Subcutaneous adipose tissue (tissue), 4 donors: ENCODE data around the gene NLRP10. TPM values are rescaled to one million over a fixed set of nuclear protein-coding genes. Genes with fewer than 3 reads are reported as not detected.

Experiments used
- small RNA-seq: library from RNA; depleted of rRNA; stranded (forward); fragments of <200 nt; gene quantifications from one replicate; pipeline ENCODE3, GENCODE V24; 2016
- total RNA-seq, 4 donors: library from RNA; depleted of rRNA; stranded (reverse); fragments of >200 nt; gene quantifications; one replicate each; pipeline ENCODE4 v1.1.0, GENCODE V29; 2016
- TF ChIP-seq, protein P1 (sequence below): fragments of 450-650 bp; IDR thresholded peaks from one replicate; pipeline ENCODE4 v1.5.1; 2016; ENCODE audit warnings: low read depth, mild to moderate bottlenecking, control low read depth, antibody characterized with exemption, moderate library complexity

Gene NLRP10
- total RNA-seq, 4 donors from 2014 or later = not detected

DNA sequence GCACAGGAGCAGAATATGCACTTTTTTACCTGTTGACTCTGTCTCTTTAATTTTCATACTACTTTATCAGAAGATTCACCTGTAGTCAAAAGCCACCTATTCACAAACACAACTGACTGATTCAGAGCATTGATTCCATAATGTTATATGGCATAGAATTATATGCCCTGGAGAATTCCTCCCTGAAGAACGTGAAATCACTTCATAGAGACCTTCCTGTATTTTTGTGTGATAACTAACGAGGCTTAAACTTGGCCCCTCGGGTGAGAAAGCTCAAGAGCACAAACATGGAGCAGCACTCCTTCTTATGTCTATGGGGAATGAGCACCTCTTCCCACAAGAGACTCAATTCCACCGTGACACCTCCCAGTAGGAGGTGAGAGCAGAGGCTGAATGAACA is 34.1 kb downstream of the NLRP10 start, which contains the start of gene OR10A6:
TSS of gene OR10A6 (minus strand) at position 101 of the 400 bp plus-strand sequence. CDS start 2,606 bp downstream, outside the sequence.
- TF ChIP-seq, protein P1, sequence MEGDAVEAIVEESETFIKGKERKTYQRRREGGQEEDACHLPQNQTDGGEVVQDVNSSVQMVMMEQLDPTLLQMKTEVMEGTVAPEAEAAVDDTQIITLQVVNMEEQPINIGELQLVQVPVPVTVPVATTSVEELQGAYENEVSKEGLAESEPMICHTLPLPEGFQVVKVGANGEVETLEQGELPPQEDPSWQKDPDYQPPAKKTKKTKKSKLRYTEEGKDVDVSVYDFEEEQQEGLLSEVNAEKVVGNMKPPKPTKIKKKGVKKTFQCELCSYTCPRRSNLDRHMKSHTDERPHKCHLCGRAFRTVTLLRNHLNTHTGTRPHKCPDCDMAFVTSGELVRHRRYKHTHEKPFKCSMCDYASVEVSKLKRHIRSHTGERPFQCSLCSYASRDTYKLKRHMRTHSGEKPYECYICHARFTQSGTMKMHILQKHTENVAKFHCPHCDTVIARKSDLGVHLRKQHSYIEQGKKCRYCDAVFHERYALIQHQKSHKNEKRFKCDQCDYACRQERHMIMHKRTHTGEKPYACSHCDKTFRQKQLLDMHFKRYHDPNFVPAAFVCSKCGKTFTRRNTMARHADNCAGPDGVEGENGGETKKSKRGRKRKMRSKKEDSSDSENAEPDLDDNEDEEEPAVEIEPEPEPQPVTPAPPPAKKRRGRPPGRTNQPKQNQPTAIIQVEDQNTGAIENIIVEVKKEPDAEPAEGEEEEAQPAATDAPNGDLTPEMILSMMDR = no peak

DNA sequence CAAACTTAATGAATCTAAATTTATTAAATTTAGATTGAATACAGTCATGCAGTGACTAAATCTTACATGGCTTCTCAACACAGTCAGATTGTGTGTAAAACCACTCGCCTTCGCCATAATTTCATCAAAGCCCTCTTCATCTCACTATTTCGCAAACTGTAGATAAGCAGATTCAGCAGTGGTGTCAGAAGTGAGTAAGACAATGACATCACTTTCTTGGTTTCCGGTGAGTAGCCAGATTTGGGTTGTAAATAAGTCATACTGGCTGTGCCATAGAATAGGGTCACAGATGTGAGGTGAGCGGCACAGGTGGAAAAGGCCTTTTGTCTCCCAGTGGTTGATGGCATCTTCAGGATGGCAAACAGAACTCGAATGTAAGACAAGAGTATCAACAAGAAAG is 37.6 kb downstream of the NLRP10 start:
- TF ChIP-seq, protein P1 = no peak

DNA sequence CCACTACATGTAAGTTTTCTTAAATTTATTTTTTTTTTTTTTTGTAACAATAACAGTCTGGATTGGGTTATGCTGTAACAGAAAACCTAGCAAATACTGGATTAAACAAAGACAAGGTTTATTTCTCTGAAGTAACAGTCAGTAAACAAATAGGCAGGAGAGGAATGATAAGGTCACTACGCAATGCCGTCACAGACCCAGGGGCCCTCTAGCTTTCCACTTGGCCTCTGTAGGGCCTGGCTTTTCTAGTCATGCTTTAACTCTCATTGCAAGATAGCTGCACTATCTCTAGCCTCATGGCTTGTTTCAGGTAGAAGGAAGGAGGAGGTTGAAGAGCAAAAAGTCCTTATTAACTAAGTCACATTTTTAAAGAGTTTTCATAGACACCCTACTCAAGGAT is 40.7 kb downstream of the NLRP10 start:
- TF ChIP-seq, protein P1 = no peak

DNA sequence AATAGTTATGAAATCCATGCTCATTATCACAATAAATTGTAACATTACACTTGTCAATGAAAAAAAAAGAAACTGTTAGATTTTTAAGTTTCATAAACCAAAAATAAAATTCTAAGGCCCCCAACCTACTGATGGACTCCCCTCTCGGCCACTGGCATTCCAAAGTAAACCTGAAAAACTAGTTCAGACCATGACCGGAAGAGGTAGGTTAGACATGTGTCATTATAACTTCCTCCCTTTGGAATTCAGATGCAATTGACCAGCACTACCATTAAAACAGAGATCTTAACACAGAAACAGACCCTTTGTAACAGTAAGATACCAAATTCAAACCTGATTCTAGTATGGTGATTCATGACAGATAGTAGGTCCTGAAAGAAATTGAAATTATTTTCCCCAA is 47.1 kb downstream of the NLRP10 start:
- TF ChIP-seq, protein P1 = no peak

Small RNAs within 50 kb of the gene (small RNA-seq; reads per million reads assigned to genes)
- gene COX6CP5 = not detected

Other genes starting within 250 kb of the NLRP10 start
- gene OR5P2, start 168.5 kb downstream of the NLRP10 start, total RNA-seq = not detected
- gene OR5P3, start 134.6 kb downstream of the NLRP10 start, total RNA-seq = not detected
- not detected for gene OR10A6, start 34.2 kb downstream of the NLRP10 start, total RNA-seq
- gene OR10A3, start 23.7 kb downstream of the NLRP10 start, total RNA-seq = not detected
- 100 to 1,000 TPM; 140 to 169 (median 148) TPM for gene EIF3F, start 21.9 kb upstream of the NLRP10 start, total RNA-seq
- gene TUB, start 115.8 kb upstream of the NLRP10 start, total RNA-seq = 1 to 10 TPM; 4.2 to 9.8 (median 8.4) TPM
- 1 to 10 TPM; 1.5 to 6.4 (median 3.7) TPM for gene RIC3, start 203.6 kb upstream of the NLRP10 start, total RNA-seq